ENCODE results near the gene ADAMTS19.

DNA sequence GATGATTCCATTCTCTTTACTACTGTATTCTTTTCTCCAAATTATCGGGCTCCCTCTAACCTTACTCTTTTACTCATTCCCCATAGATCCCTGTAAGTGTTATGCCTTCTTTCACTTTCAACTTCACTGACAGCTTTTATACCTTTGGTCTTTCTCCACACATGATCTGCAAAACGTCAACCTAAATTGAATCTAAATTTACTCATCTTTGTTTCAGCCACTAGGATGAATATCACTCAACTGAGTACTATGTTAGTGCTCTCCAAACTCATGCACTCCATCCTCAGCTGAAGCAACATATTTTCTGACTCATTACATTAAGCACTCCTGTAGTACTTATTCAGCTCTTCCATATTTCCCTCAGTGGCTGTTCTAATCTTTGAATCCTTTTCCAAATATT is 133.4 kb downstream of the ADAMTS19 start:
- TF ChIP-seq EZH2phosphoT487 (IDR thresholded peaks at IDR 0.05; ENCODE audit: borderline replicate concordance, low read depth, low read length) (no peak), CTCF (conservative IDR thresholded peaks at IDR 0.05; ENCODE audit: low read length) (no peak)
